Stimulated activated CD8-positive, alpha-beta memory T cell treated with anti-CD3 and anti-CD28 coated beads, Interleukin-15, amount 100 ng/mL, for 24 hours (primary cell): ENCODE measurements around the gene SRC.

Source experiments
- DNase-seq: peaks from one replicate; pipeline ENCODE4 v3.0.0-alpha.2; 2020; ENCODE audit warnings: low read depth

SRC gene

GRCh38 chr20:37350649-37351574 lies 5.0 kb downstream of the SRC start:
- no peak for DNase-seq

- DNase-seq = no peak
Observed at GRCh38 chr20:37351689-37352607, 6.0 kb downstream of the SRC start.

- DNase-seq = no peak
Observed at GRCh38 chr20:37352608-37352980, 6.7 kb downstream of the SRC start.

- no peak for DNase-seq
Observed at GRCh38 chr20:37353285-37353849, 7.4 kb downstream of the SRC start.

- no peak for DNase-seq
Observed at GRCh38 chr20:37354210-37355195, 8.6 kb downstream of the SRC start.

- DNase-seq = no peak
Observed at GRCh38 chr20:37355252-37356180, 9.6 kb downstream of the SRC start.

GRCh38 chr20:37356387-37356786 lies 10.4 kb downstream of the SRC start:
- no peak for DNase-seq

- DNase-seq = no peak
Observed at GRCh38 chr20:37356961-37357371, 11.0 kb downstream of the SRC start.

GRCh38 chr20:37357481-37358365 lies 11.8 kb downstream of the SRC start:
- no peak for DNase-seq

- DNase-seq = no peak
Observed at GRCh38 chr20:37358366-37359150, 12.6 kb downstream of the SRC start.

GRCh38 chr20:37359331-37359730 lies 13.4 kb downstream of the SRC start:
- no peak for DNase-seq

GRCh38 chr20:37359836-37360235 lies 13.9 kb downstream of the SRC start:
- DNase-seq = no peak

GRCh38 chr20:37360391-37361115 lies 14.6 kb downstream of the SRC start:
- no peak for DNase-seq

- DNase-seq = no peak
Observed at GRCh38 chr20:37361336-37361735, 15.4 kb downstream of the SRC start.

GRCh38 chr20:37362231-37362792 lies 16.4 kb downstream of the SRC start:
- DNase-seq = no peak

- no peak for DNase-seq
Observed at GRCh38 chr20:37362821-37363220, 16.9 kb downstream of the SRC start.
